HEK293 (cell line): ENCODE results near the gene ZNF473.

Experiments
- CTCF ChIA-PET: fragments of 350-600 bp; formaldehyde crosslinking; extraction: SDS; loops from one replicate; lab custom pipeline; 2021; ENCODE audit warnings: antibody characterized with exemption; lab: Yijun Ruan, JAX
- POLR2A ChIA-PET: fragments of 300-600 bp; formaldehyde crosslinking; extraction: SDS; loops from one replicate; lab custom pipeline; 2020; ENCODE audit warnings: antibody characterized with exemption, inconsistent platforms; lab: Yijun Ruan, JAX
- H3K27ac ChIP-seq: fragments of 200-500 bp; sonication (Bioruptor generic); 2 replicates; pipeline ENCODE4 v1.5.1; 2014; ENCODE audit warnings: low read depth, low read length, control low read depth, inconsistent platforms; ENCODE audit errors: extremely low read depth
- H3K36me3 ChIP-seq, 2 experiments: fragments of 200-500 bp in 1 of 2; sonication (Bioruptor generic) in 1 of 2; 1 replicate in 1 of 2; 2 replicates in 1 of 2; pipeline ENCODE4 v1.5.1; 2014 to 2017; ENCODE audit warnings: inconsistent platforms in 2 of 2, low read length in 2 of 2; ENCODE audit not compliant: control insufficient read depth in 2 of 2, insufficient read depth in 1 of 2
- H3K4me1 ChIP-seq: fragments of 200-500 bp; sonication (Bioruptor generic); 2 replicates; pipeline ENCODE4 v1.5.1; 2014; ENCODE audit warnings: mild to moderate bottlenecking, low read length, inconsistent platforms; ENCODE audit not compliant: control insufficient read depth, insufficient read depth
- H3K4me3 ChIP-seq: 2 replicates; pipeline ENCODE4 v1.5.1; 2011; ENCODE audit warnings: low read depth, mild to moderate bottlenecking, control low read depth, low read length, moderate library complexity
- H3K9me3 ChIP-seq: fragments of 200-500 bp; sonication (Bioruptor generic); 2 replicates; pipeline ENCODE4 v1.5.1; 2014; ENCODE audit warnings: low read depth, low read length, inconsistent platforms; ENCODE audit not compliant: control insufficient read depth, insufficient read depth
- EGR2 ChIP-seq: fragments of 450-650 bp; formaldehyde crosslinking; IDR thresholded peaks from 2 replicates; pipeline ENCODE4 v1.5.1; 2016; ENCODE audit warnings: low read depth, missing biosample characterization, missing genetic modification characterization
- GLIS2 ChIP-seq: fragments of 450-650 bp; formaldehyde crosslinking; IDR thresholded peaks from 2 replicates; pipeline ENCODE4 v1.5.1; 2016; ENCODE audit warnings: missing biosample characterization, missing genetic modification characterization
- IKZF3 ChIP-seq: fragments of 450-650 bp; IDR thresholded peaks from 2 replicates; pipeline ENCODE4 v1.5.0; 2018; ENCODE audit warnings: missing biosample characterization, mild to moderate bottlenecking, missing genetic modification characterization, moderate library complexity
- OSR2 ChIP-seq: fragments of 450-650 bp; formaldehyde crosslinking; IDR thresholded peaks from 2 replicates; pipeline ENCODE4 v1.5.1; 2016; ENCODE audit warnings: missing biosample characterization, missing genetic modification characterization
- PRDM1 ChIP-seq: fragments of 450-650 bp; formaldehyde crosslinking; IDR thresholded peaks from 2 replicates; pipeline ENCODE4; 2016; ENCODE audit warnings: missing biosample characterization, missing genetic modification characterization
- ZBTB8A ChIP-seq: fragments of 450-650 bp; formaldehyde crosslinking; IDR thresholded peaks from 2 replicates; pipeline ENCODE4 v1.5.1; 2016; ENCODE audit warnings: missing biosample characterization, missing genetic modification characterization
- ZFHX2 ChIP-seq: fragments of 450-650 bp; formaldehyde crosslinking; conservative IDR thresholded peaks from 2 replicates; pipeline ENCODE4 v1.5.1; 2016; ENCODE audit warnings: missing biosample characterization, missing genetic modification characterization
- ZNF138 ChIP-seq: fragments of 450-650 bp; formaldehyde crosslinking; IDR thresholded peaks from 2 replicates; pipeline ENCODE4 v1.5.1; 2016; ENCODE audit warnings: missing biosample characterization, missing genetic modification characterization, borderline replicate concordance
- ZNF2 ChIP-seq: fragments of 450-650 bp; formaldehyde crosslinking; IDR thresholded peaks from 2 replicates; pipeline ENCODE4 v1.5.1; 2016; ENCODE audit warnings: missing biosample characterization, missing genetic modification characterization
- ZNF211 ChIP-seq: fragments of 450-650 bp; formaldehyde crosslinking; IDR thresholded peaks from 2 replicates; pipeline ENCODE4 v1.5.1; 2016; ENCODE audit warnings: low read depth, missing biosample characterization, missing genetic modification characterization
- ZNF26 ChIP-seq: fragments of 450-650 bp; formaldehyde crosslinking; IDR thresholded peaks from 2 replicates; pipeline ENCODE4 v1.5.1; 2016; ENCODE audit warnings: missing biosample characterization, missing genetic modification characterization
- ZNF335 ChIP-seq: fragments of 450-650 bp; formaldehyde crosslinking; conservative IDR thresholded peaks from 2 replicates; pipeline ENCODE4 v1.5.1; 2016; ENCODE audit warnings: missing biosample characterization, missing genetic modification characterization
- ZNF654 ChIP-seq: fragments of 450-650 bp; formaldehyde crosslinking; IDR thresholded peaks from 2 replicates; pipeline ENCODE4 v1.5.1; 2016; ENCODE audit warnings: low read depth, missing biosample characterization, missing genetic modification characterization
- TF ChIP-seq, protein P1 (sequence below): fragments of 450-650 bp; formaldehyde crosslinking; IDR thresholded peaks from 2 replicates; pipeline ENCODE4 v1.5.1; 2016; ENCODE audit warnings: missing biosample characterization, missing genetic modification characterization
- TF ChIP-seq, protein P2 (sequence below): fragments of 450-650 bp; formaldehyde crosslinking; IDR thresholded peaks from 2 replicates; pipeline ENCODE4 v1.5.1; 2016; ENCODE audit warnings: missing biosample characterization, missing genetic modification characterization
- TF ChIP-seq, protein P3 (sequence below): fragments of 450-650 bp; formaldehyde crosslinking; IDR thresholded peaks from 2 replicates; pipeline ENCODE4 v1.5.1; 2016; ENCODE audit warnings: missing biosample characterization, missing genetic modification characterization
- TF ChIP-seq, protein P4 (sequence below): fragments of 450-650 bp; formaldehyde crosslinking; IDR thresholded peaks from 2 replicates; pipeline ENCODE4 v1.5.1; 2016; ENCODE audit warnings: missing biosample characterization, missing genetic modification characterization, low read depth

The ZNF473 gene

DNA sequence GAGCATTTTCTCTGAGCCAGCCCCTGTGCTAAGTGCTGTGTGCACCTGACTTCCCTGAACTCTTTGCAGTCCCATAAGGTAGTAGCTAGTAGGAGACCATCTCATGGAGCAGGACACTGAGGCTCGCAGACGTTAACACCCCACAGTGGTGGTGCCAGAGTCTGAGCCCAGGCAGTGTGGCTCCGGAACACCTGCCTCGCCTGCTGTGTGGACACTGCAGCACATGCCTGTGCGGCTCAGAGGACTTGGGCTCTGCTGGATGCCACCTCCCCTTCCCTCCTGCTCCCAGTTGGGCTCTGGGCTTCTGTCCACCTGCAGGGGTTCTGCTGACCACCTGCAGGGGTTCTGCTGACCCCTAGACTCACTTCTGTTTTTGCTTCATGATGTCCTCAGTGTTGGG is 37.8 kb upstream of the ZNF473 start:
- TF ChIP-seq ZNF335 (tag by site-specific recombination) (no peak), IKZF3 (tag by site-specific recombination) (no peak), EGR2 (tag by site-specific recombination) (no peak)
- TF ChIP-seq, protein P1, sequence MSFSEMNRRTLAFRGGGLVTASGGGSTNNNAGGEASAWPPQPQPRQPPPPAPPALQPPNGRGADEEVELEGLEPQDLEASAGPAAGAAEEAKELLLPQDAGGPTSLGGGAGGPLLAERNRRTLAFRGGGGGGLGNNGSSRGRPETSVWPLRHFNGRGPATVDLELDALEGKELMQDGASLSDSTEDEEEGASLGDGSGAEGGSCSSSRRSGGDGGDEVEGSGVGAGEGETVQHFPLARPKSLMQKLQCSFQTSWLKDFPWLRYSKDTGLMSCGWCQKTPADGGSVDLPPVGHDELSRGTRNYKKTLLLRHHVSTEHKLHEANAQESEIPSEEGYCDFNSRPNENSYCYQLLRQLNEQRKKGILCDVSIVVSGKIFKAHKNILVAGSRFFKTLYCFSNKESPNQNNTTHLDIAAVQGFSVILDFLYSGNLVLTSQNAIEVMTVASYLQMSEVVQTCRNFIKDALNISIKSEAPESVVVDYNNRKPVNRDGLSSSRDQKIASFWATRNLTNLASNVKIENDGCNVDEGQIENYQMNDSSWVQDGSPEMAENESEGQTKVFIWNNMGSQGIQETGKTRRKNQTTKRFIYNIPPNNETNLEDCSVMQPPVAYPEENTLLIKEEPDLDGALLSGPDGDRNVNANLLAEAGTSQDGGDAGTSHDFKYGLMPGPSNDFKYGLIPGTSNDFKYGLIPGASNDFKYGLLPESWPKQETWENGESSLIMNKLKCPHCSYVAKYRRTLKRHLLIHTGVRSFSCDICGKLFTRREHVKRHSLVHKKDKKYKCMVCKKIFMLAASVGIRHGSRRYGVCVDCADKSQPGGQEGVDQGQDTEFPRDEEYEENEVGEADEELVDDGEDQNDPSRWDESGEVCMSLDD (tag by site-specific recombination), result no peak
- TF ChIP-seq, protein P2, sequence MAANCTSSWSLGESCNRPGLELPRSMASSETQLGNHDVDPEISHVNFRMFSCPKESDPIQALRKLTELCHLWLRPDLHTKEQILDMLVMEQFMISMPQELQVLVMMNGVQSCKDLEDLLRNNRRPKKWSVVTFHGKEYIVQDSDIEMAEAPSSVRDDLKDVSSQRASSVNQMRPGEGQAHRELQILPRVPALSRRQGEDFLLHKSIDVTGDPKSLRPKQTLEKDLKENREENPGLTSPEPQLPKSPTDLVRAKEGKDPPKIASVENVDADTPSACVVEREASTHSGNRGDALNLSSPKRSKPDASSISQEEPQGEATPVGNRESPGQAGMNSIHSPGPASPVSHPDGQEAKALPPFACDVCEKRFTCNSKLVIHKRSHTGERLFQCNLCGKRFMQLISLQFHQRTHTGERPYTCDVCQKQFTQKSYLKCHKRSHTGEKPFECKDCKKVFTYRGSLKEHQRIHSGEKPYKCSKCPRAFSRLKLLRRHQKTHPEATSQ, result no peak
- Histone ChIP-seq H3K27ac (no peak overlapping the region), H3K4me3 (no peak overlapping the region), H3K36me3 (peaks cover 0 to 56% of the 10 kb centered on the region in 2 experiments), H3K4me1 (no peaks in the 10 kb centered on the region), H3K9me3 (no peaks in the 10 kb centered on the region)
- ChIA-PET POLR2A (interaction anchor here (1.7 kb wide), 1 partner anchor 58 kb away, joined by 5 read pairs; the partner anchor contains the start of genes ATF5 and NUP62), CTCF (interaction anchor here (0.6 to 7.9 kb wide), 2 partner anchors 52 to 70 kb away, joined by 4 to 99 read pairs; no protein-coding TSS in a partner anchor)

DNA sequence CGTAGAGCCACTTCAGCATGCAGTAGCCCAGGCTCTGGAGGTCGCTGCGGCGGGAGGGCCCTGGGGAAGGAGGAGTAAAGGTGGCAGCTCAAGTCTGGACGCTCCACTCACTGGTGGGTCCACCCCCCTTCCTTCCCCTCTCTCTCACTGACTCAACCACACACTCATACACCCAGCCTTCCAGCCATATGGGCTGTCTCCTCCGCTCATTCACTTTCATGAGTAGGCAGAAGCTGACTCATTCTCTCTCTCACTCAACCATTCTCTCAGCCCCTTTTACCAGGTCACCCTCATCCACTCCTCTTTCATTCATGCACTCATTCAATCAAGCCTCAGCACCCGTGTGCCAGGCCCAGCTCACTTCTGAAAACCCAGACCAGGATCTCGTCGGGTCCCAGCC is 37.4 kb upstream of the ZNF473 start:
- Histone ChIP-seq H3K27ac (no peak overlapping the region), H3K36me3 (peaks cover 0 to 57% of the 10 kb centered on the region in 2 experiments), H3K4me1 (no peaks in the 10 kb centered on the region), H3K9me3 (no peaks in the 10 kb centered on the region), H3K4me3 (no peak overlapping the region)
- CTCF ChIA-PET, result interaction anchor here (7.9 kb wide), 1 partner anchor 52 kb away, joined by 99 read pairs; no protein-coding TSS in a partner anchor
- POLR2A ChIA-PET, result interaction anchor here (1.7 kb wide), 1 partner anchor 59 kb away, joined by 5 read pairs; the partner anchor contains the start of genes ATF5 and NUP62
- TF ChIP-seq EGR2 (tag by site-specific recombination), result peak; percentile 60
- no peak for TF ChIP-seq ZNF211 (tag by site-specific recombination)
- peak; percentile 65 for TF ChIP-seq PRDM1
- 0 out of 2 replicates have a peak, but pooled peaks have one; percentile 36 for TF ChIP-seq ZFHX2 (tag by site-specific recombination)

GRCh38 chr19:49997709-49998108 is 28.1 kb upstream of the ZNF473 start:
- no peak overlapping the region for H3K4me3 ChIP-seq
- ChIA-PET POLR2A (no interaction called here), CTCF (interaction anchor here (0.6 to 1.8 kb wide), 6 partner anchors 11 to 1204 kb away, joined by 3 to 6 read pairs (median 4); no protein-coding TSS in a partner anchor)
- H3K9me3 ChIP-seq, result no peaks in the 10 kb centered on the region
- H3K4me1 ChIP-seq, result no peaks in the 10 kb centered on the region
- peaks cover 28 to 77% of the 10 kb centered on the region in 2 experiments for H3K36me3 ChIP-seq
- no peak overlapping the region for H3K27ac ChIP-seq
- TF ChIP-seq GLIS2 (tag by site-specific recombination), result no peak
- peak; percentile 81 for TF ChIP-seq ZBTB8A (tag by site-specific recombination)
- TF ChIP-seq, all 188 proteins: peak for 1

DNA sequence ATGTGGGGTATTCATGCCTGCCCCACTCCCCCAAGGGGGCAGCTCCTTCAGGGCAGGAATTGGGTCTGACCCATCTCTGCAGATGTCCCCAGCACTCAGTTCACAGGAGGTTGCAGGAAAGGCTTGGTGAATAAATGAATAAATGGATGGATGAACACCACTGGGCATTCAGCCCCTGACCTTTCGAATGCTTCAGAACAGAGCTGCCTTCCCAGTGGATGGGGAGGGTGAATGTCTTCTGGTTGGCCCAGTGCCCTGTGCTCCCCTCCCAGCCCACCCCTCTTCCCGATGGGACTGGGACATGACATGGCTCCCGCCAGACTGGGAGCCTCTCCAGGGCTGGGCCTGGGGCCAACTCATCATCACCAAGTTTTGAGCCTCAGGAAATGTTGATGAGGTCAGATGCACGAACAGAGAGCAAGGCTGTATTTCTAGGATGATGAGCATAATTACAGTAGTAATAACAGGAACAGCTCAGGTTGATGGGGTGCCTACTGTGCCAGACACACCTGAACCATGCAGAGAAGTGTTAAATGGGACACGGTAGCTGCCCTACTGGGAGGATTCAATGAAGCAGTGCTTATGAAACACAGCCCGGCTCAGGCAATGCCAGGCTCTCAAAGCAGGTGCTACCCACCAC is 26.3 kb upstream of the ZNF473 start:
- POLR2A ChIA-PET, result no interaction called here
- Histone ChIP-seq H3K4me1 (peaks cover 5% of the 10 kb centered on the region; the same call in 1 of the 2 replicates), H3K4me3 (no peak overlapping the region), H3K36me3 (peaks cover 33 to 78% of the 10 kb centered on the region in 2 experiments), H3K27ac (no peak overlapping the region), H3K9me3 (no peaks in the 10 kb centered on the region)
- CTCF ChIA-PET, result interaction anchor here (1.5 kb wide), 1 partner anchor 9 kb away, joined by 4 read pairs; no protein-coding TSS in a partner anchor
- no peak for TF ChIP-seq ZNF654
- TF ChIP-seq, protein P3, sequence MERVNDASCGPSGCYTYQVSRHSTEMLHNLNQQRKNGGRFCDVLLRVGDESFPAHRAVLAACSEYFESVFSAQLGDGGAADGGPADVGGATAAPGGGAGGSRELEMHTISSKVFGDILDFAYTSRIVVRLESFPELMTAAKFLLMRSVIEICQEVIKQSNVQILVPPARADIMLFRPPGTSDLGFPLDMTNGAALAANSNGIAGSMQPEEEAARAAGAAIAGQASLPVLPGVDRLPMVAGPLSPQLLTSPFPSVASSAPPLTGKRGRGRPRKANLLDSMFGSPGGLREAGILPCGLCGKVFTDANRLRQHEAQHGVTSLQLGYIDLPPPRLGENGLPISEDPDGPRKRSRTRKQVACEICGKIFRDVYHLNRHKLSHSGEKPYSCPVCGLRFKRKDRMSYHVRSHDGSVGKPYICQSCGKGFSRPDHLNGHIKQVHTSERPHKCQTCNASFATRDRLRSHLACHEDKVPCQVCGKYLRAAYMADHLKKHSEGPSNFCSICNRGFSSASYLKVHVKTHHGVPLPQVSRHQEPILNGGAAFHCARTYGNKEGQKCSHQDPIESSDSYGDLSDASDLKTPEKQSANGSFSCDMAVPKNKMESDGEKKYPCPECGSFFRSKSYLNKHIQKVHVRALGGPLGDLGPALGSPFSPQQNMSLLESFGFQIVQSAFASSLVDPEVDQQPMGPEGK (tag by site-specific recombination), result no peak
- TF ChIP-seq, protein P4, sequence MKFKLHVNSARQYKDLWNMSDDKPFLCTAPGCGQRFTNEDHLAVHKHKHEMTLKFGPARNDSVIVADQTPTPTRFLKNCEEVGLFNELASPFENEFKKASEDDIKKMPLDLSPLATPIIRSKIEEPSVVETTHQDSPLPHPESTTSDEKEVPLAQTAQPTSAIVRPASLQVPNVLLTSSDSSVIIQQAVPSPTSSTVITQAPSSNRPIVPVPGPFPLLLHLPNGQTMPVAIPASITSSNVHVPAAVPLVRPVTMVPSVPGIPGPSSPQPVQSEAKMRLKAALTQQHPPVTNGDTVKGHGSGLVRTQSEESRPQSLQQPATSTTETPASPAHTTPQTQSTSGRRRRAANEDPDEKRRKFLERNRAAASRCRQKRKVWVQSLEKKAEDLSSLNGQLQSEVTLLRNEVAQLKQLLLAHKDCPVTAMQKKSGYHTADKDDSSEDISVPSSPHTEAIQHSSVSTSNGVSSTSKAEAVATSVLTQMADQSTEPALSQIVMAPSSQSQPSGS (tag by site-specific recombination), result no peak
- TF ChIP-seq ZNF26, result no peak
- TF ChIP-seq ZNF138, result no peak
- TF ChIP-seq ZNF2 (tag by site-specific recombination), result no peak
- TF ChIP-seq OSR2 (tag by site-specific recombination), result no peak
